HuH-7.5 (cell line): ENCODE results near the gene GLDN.
"Not testable (repeated sequence)": the region's sequence is repeated elsewhere in the genome, so short reads cannot be mapped to it uniquely, and the experiment has no call there.

Experiments used
- DNase-seq: peaks from one replicate; pipeline ENCODE4 v3.0.0; 2011; ENCODE audit warnings: low spot score

The GLDN gene

GRCh38 chr15:51388726-51389125, 47.3 kb downstream of the GLDN start:
- DNase-seq: no peak

GRCh38 chr15:51390241-51390965, 48.9 kb downstream of the GLDN start:
- no peak for DNase-seq

- DNase-seq: no peak
Observed at GRCh38 chr15:51390966-51391422, 49.5 kb downstream of the GLDN start.

- DNase-seq: no peak
Observed at GRCh38 chr15:51396921-51397320, 55.5 kb downstream of the GLDN start.

- no peak for DNase-seq
Observed at GRCh38 chr15:51398626-51399025, 57.2 kb downstream of the GLDN start.

- no peak for DNase-seq
Observed at GRCh38 chr15:51401051-51401780, 59.8 kb downstream of the GLDN start.

- peak; percentile 67 for DNase-seq
Observed at GRCh38 chr15:51401872-51402517, 60.5 kb downstream of the GLDN start.

- peak; percentile 31 for DNase-seq
Observed at GRCh38 chr15:51403072-51403878, 61.8 kb downstream of the GLDN start.

- DNase-seq: no peak
Observed at GRCh38 chr15:51403946-51404695, 62.7 kb downstream of the GLDN start.

- DNase-seq: no peak
Observed at GRCh38 chr15:51405693-51406523, 64.5 kb downstream of the GLDN start.

- DNase-seq: no peak
Observed at GRCh38 chr15:51414256-51414860, 72.9 kb downstream of the GLDN start.

GRCh38 chr15:51416129-51416528, 74.7 kb downstream of the GLDN start:
- no peak for DNase-seq

- DNase-seq: not testable (repeated sequence)
Observed at GRCh38 chr15:51423040-51423439, 81.6 kb downstream of the GLDN start.

GRCh38 chr15:51424780-51425179, 83.3 kb downstream of the GLDN start:
- no peak for DNase-seq

- no peak for DNase-seq
Observed at GRCh38 chr15:51425517-51426040, 84.1 kb downstream of the GLDN start.

- no peak for DNase-seq
Observed at GRCh38 chr15:51438526-51438925, 97.1 kb downstream of the GLDN start.

- no peak for DNase-seq
Observed at GRCh38 chr15:51443282-51443914, 101.9 kb downstream of the GLDN start.

- no peak for DNase-seq
Observed at GRCh38 chr15:51444112-51444511, 102.7 kb downstream of the GLDN start.

- DNase-seq: no peak
Observed at GRCh38 chr15:51444807-51445206, 103.4 kb downstream of the GLDN start.
